ENCODE results near the gene RASSF10.

RASSF10 gene

GRCh38 chr11:13008625-13009475 lies at the start of gene RASSF10:
Gene RASSF10, plus strand, starts transcription at chr11:13009316. Its CDS starts 261 bp downstream, at chr11:13009577.
- FAIRE-seq (no peak), DNase-seq (ENCODE audit: low spot score) (no peak)

- DNase-seq (ENCODE audit: low spot score) = no peak
- no peak for FAIRE-seq
Observed at GRCh38 chr11:12961615-12962014, 47.5 kb upstream of the RASSF10 start.

- DNase-seq (ENCODE audit: low spot score) (no peak), FAIRE-seq (no peak)
Observed at GRCh38 chr11:12962306-12962705, 46.8 kb upstream of the RASSF10 start.

GRCh38 chr11:12963051-12963450 lies 46.1 kb upstream of the RASSF10 start:
- FAIRE-seq (no peak), DNase-seq (ENCODE audit: low spot score) (no peak)

- DNase-seq (ENCODE audit: low spot score) (peak; percentile 83), FAIRE-seq (peak; percentile 84)
Observed at GRCh38 chr11:12963792-12964536, 45.2 kb upstream of the RASSF10 start.

- no peak for DNase-seq (ENCODE audit: low spot score)
- no peak for FAIRE-seq
Observed at GRCh38 chr11:12964650-12965049, 44.5 kb upstream of the RASSF10 start.

- FAIRE-seq = no peak
- DNase-seq (ENCODE audit: low spot score) = no peak
Observed at GRCh38 chr11:12966002-12966401, 43.1 kb upstream of the RASSF10 start.

- DNase-seq (ENCODE audit: low spot score) = no peak
- no peak for FAIRE-seq
Observed at GRCh38 chr11:12968101-12968500, 41.0 kb upstream of the RASSF10 start.

- no peak for FAIRE-seq
- DNase-seq (ENCODE audit: low spot score) = no peak
Observed at GRCh38 chr11:12968826-12969225, 40.3 kb upstream of the RASSF10 start.

- no peak for DNase-seq (ENCODE audit: low spot score)
- no peak for FAIRE-seq
Observed at GRCh38 chr11:12971955-12972354, 37.2 kb upstream of the RASSF10 start.

GRCh38 chr11:12973528-12974181 lies 35.5 kb upstream of the RASSF10 start:
- no peak for DNase-seq (ENCODE audit: low spot score)
- FAIRE-seq = no peak

- DNase-seq (ENCODE audit: low spot score) (no peak), FAIRE-seq (no peak)
Observed at GRCh38 chr11:12975195-12975594, 33.9 kb upstream of the RASSF10 start.

GRCh38 chr11:12979928-12980689 lies 29.0 kb upstream of the RASSF10 start:
- DNase-seq (ENCODE audit: low spot score) = no peak
- FAIRE-seq = no peak

GRCh38 chr11:12981676-12982522 lies 27.2 kb upstream of the RASSF10 start:
- no peak for DNase-seq (ENCODE audit: low spot score)
- FAIRE-seq = no peak

GRCh38 chr11:12983336-12983735 lies 25.8 kb upstream of the RASSF10 start:
- DNase-seq (ENCODE audit: low spot score) (no peak), FAIRE-seq (no peak)

GRCh38 chr11:12986194-12986898 lies 22.8 kb upstream of the RASSF10 start:
- DNase-seq (ENCODE audit: low spot score) = no peak
- peak; percentile 9 for FAIRE-seq

GRCh38 chr11:12989428-12990161 lies 19.5 kb upstream of the RASSF10 start:
- FAIRE-seq = peak; percentile 79

GRCh38 chr11:12990162-12990480 lies 19.0 kb upstream of the RASSF10 start:
- no peak for FAIRE-seq
- no peak for DNase-seq (ENCODE audit: low spot score)

More at GRCh38 chr11:12989428-12990161, 19.5 kb upstream of the RASSF10 start:
- DNase-seq (ENCODE audit: low spot score) = peak; percentile 68

GRCh38 chr11:12991426-12991825 lies 17.7 kb upstream of the RASSF10 start:
- no peak for FAIRE-seq
- DNase-seq (ENCODE audit: low spot score) = no peak

Measured in urothelium cell line (cell line).